Measurements from ENCODE around the gene NPBWR2.

- no peak for TF ChIP-seq POLR2A (IDR thresholded peaks at IDR 0.05; ENCODE audit: low read length)
- no peak for TF ChIP-seq GATA1 (IDR thresholded peaks at IDR 0.05; ENCODE audit: low read depth, low read length)
These were observed 11.4 kb downstream of the NPBWR2 start for GRCh38 chr20:64095927-64096326.
